GM21619 (cell line): ENCODE data around the gene DNAH8.
"Not testable (repeated sequence)": the region's sequence is repeated elsewhere in the genome, so short reads cannot be mapped to it uniquely, and the experiment has no call there.

ENCODE experiments used
- ATAC-seq: cut with Tn5 transposase; IDR thresholded peaks from one replicate; pipeline ENCODE4 v1.9.1; 2021; ENCODE audit not compliant: unreplicated experiment

Gene DNAH8

DNA sequence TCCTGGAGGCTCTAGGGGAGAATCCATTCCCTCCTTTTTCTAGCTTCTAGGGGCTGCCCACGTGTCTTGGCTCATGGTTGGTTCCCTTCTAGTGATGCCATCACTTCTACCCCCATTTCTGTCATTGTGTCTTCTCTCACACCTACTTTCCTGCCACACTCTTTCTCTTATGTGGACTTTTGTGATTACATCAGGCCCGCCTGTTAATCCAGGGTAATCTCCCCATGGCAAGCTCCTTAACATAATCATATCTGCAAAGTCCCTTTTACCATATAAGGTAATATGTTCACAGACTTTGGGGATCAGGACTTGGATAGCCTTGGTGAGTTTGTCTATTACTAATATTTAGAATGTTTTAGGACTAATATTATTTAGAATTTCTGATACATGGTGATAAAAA, 111.9 kb downstream of the DNAH8 start:
- no peak for ATAC-seq

DNA sequence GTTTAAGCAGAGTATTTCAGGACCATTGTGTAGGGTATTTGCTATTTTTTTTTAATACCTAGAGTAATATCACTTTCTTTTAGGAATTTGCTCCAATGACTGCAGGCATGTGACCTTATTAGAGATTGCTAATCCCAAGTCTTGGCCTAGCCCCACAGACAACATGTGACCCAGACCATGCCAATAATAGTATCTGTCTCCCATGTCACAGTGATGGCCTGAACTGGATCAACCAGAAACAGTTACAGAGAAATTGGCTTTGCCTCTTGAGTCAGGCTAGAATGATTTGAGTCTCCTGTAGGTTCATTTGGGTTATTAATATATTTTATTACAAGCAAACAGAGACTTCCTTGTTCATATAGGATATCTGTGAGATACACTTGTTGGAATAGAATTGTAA, 116.8 kb downstream of the DNAH8 start:
- no peak for ATAC-seq

DNA sequence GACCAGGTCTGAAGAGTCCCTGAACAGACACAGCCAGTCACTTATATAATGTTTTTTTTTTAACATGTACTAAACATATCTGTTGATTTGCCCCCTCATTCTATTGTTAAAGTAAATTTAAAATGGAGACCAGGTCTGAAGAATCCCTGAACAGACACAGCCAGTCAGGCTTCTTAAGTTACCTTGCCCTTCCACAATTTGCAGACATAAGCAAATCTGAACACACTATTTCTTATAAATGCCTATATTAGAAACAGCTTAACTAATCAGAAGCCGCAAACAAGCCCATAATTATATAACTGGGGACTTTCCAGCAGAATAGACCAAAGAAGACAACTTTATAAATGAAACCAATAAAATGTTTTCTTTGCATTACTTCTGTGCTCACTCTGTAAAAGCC, 118.2 kb downstream of the DNAH8 start:
- ATAC-seq, result no peak

DNA sequence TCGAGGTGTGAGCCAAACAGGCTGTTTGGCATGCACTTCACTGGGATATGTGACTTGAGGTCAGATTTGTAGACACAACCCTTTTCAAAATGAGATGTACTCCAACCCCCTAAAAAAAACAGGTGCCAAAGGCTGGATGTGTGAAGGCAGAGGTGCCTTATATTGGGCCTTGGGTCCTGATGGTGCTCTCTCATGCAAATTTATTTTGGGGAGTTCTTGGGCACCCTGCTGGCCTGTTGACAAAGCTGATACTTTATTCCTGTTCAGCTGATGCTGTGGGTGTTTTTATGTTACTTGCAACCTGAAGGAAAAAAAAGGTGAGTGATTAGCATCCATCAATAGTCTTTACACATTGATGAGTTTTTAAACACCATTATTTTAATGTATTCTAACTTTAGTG, 121.5 kb downstream of the DNAH8 start:
- ATAC-seq, result no peak

DNA sequence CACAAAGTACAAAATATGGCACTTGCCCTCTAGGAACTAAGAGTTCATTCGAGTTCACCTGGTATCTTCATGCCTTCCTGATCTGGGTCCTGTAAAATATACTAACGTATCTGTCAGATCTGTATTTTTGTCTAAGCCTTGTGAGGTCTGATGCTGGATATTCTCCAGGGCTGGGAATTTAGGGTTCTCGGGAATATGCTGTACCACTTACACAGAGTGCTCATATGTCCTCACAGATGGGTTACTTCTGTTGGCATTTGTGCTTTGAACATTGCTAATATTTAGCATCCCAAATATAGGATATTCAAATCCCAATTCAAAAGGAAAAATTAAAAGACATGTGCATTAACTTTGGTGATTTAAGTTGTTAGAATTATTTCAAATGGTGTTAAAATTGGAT, 122.0 kb downstream of the DNAH8 start:
- ATAC-seq, result no peak

DNA sequence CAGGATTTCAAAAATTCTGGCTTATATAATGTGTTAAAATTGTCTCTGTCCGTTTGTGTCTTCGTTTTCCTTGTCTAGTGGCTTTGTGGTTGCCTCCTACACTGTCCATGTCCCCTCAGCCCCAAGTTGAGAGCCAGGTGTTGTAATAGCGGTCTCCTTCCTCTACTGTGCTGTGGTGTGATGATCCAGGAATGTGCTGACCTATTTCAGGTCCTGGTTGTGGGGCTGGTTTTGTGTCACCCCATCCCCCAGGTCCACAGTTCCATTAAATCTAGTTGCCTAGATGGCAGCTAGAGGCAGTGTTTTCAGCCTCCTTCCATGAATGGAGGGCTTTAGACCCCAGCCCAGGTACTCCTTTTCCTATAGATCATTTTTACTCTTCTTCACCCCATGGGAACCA, 128.7 kb downstream of the DNAH8 start:
- no peak for ATAC-seq

DNA sequence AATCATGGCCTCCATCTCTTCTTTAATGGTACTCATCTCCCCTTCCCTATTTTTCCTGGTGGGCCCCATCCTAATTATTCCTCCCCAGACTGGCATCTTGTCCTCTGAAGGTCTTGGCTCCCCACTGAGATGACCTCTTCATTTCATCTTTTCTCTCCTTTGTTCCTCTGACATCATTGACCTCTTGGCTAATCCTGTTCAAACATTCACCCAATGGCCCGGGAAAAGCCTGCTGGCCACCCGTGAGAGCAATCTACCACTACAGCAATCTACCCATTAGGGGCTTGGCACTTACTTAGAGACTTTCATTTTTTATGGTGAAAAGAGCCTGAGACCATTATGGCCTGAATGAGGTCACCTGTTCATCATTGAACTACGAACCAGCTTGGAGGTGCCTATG, 130.8 kb downstream of the DNAH8 start:
- no peak for ATAC-seq

DNA sequence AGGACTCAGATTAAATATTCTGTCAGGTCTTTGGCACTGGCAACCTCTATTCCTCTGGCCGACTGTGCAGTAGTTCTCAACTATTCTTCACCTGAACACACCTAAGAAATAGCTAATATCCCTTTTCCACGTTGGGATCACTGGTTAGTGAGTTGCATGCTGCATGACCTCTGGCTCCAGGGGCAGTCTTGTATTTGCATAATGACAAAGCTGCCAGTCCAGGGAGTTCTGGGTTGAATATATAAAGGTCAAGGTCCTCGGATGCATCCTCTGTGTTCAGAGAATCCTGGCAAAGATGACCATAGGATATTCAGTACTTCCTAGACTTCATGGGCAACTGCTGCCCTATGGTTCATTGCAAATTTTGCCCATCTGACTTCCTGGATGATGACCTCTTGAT, 131.2 kb downstream of the DNAH8 start:
- no peak for ATAC-seq

DNA sequence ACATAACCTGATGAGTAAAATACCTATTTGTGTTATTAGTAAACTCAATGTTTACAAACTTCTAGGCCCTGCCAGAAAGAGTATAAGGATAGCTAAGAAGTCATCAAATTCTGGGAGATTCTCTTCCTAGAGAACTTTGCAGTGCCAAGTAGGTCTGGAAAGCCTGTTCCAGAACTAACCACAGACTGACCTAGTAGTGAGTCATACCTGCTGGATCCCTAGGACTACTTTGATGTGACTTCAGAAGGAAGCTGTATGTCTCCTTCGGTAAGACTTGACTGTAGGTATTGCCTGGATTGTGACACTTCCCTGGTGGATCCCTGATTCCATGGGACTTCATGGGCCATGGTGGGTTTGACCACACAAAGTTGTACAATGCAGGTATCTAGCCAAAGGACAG, 131.7 kb downstream of the DNAH8 start:
- no peak for ATAC-seq

DNA sequence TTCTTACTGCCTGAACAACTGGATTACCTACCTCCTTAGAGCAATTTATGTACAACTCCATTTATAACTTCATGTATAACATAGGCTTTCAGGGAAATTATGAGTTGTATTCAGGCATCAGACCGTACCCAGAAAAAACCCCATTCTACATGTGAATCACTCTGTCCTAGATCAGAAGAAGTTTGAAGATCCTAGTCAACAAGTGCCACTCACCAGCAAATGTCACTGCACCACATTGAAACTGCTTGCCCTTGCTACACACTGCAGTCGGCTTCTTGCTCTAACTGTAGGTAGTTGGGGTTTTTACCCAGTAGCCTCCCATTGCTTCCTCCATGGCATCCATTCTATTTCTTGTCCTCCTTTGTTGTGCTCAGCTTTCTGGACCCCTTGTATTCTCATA, 132.4 kb downstream of the DNAH8 start:
- no peak for ATAC-seq

DNA sequence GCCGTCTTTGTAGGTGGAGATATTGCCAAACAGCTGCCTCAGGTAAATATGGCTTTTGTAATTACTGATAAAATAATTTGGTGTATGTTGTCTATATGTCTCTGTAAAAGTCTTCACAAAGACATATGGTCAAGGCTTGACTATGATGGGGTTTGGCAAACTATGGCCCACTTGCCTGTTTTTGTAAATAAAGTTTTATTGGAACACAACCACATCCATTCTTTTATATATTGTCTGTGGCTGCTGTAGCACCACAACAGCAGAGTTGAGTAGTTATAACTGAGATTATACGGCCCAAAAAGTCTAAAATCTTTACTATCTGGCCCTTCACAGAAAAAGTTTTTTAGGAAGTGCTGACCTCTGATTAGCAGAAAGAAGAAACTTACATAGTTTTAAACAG, 133.6 kb downstream of the DNAH8 start:
- no peak for ATAC-seq

DNA sequence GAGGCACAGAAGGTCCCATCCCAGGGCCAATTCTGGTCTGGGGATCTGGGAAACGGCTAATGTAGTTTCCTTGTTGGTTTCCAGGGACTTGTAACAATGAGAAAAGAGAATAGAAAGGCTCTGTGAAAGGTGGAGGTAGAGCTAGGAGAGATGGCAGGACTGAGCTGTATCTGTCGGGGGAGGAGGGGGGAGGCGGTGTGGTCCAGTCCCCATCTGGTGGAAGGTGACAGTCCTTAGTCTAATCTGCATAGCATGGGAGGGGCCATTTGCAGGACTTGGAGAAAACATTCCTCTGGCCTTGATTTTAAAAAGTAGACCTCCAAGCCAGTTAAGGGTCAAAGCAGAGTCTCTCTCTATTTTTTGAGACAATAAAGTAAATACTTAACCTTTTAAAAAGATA, 137.1 kb downstream of the DNAH8 start:
- no peak for ATAC-seq

DNA sequence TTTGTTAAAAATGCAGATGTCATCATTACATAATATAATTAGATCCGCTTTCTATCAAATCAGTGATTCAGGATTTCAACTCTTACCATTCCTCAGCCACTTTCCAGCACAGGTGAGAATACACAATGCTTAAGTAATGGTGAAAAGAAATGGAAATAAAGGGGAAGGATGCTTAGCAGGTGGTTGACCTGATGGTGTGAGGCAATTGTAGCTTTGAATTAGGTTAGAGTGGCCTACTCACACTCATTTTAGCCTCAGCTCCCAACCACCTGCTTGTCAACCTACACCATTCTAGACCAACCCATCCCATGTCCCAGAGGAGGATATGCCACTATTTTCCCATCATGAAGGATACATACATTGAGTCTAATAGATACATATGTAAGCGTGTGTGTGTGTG, 138.1 kb downstream of the DNAH8 start:
- no peak for ATAC-seq

DNA sequence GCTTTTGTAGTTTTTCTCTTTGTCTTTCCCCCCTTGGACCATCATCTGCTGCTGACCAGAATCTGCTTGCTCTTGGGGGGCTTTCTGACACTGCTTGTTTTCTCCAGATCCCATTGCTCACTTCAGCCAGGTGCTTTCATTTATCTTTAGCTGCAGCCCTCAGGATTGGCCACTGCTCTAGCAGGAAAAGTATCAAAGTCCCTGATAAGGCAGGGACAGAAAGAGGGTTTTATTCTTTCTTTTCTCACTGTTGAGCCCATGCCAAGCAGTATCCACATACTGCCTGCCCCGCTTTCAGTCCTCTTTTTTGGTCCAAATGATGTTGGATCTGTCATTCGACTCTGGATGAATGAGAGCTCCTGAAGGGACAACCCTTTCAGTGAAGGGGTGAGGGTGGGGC, 141.4 kb downstream of the DNAH8 start:
- ATAC-seq, result no peak

DNA sequence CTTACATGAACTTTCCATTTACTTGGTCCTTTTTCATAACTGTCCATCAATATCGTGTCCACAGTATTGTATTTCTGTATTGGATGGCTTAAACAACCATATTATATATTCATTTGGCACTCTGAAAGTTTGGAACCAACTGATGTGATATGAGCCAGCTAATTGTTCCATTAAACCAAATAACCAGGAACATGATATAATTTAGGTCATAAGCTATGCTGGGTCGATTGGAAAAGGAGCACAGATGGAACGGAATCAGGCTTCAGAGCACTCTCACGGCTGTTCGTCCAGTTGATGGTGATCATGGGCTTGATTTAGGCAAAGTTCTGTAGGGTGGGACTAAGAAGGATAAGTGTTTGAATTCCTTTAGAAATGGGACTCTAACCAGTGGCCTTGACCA, 142.7 kb downstream of the DNAH8 start:
- no peak for ATAC-seq

DNA sequence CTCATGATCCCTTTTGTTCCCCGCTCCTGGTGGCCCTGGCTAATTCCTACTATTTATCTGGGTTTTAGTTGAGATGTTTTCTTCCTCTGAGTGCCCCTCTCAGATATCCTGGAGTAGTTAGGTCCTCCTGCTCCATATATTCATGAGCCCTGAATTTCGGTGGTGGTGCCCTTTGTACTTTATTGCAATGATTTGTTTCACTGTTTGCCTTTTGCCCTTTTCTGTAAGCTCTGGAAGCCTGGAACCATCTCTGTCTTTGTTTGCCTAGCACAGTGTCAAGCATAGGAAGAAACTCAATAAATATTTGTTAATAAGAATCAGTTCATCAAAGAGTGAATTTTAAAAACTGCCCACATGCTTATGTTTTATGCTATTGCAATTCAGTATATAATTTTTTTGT, 144.9 kb downstream of the DNAH8 start:
- ATAC-seq, result no peak

DNA sequence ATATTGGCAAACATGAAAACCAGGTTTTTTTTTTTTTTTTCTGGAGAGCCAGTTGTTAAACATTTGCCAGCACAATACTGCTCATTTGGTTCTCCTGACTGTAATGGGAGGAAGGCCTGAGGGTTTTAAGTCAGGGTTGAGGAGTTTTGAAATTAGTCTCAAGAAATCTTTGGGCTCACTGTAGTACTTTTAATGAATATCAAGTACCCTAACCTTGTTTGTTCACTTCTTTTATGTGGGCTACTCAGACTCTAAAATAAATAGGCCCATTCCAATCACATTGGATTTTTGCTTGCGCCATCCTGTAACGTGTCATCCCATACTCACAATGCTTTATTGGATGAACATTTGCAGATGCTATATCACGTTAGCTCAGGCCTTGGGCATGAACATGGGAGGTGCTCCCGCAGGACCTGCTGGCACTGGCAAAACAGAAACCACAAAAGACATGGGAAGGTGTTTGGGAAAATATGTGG, 146.9 kb downstream of the DNAH8 start:
- no peak for ATAC-seq

DNA sequence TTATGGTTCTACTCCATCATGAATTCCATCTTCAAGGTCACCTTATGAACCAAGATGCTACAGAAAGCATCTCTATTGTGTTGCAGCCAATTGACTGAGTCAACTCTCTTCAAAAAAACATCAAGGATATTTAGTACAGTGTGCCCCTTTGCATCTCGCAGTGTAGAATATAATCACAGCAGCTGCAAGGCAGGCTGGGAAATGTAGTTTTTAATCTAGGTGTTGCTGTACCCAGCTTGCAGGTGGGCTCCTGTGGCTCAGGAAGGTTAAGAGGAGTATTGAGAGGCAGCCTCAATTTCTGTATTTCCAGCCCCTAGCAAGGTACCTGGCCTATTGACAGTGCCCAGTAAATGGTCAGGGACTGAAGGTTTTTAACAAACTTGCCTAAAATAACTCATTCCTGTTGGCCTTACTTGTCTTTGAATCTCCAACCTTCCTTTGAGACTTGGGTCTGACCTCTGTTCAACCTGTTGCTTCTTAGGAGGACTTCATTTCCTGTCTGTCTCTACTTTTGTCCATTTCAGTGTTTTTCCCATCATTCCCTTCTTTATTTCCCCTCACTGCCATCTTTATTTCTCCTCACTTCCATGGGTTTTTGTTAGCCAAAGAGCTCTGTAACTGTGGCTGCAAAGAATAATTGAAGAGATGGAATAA, 150.5 kb downstream of the DNAH8 start:
- no peak for ATAC-seq

DNA sequence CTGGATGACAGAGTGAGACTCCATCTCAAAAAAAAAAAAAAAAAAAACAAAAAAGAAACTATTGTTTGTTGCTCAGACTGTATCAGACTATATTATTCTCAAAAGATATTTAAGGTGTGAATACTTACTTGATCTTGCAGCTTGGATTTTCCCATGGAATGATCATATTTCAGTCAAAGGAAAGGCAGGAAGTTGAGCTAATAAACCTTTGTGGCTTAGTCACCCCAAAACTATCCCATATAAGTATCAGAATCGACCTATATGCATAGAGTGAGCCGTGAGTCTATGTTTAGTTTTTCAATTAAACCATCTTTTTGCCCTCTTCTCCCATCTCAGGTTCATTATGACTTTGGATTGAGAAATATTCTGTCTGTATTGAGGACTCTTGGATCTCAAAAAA, 152.6 kb downstream of the DNAH8 start:
- no peak for ATAC-seq

DNA sequence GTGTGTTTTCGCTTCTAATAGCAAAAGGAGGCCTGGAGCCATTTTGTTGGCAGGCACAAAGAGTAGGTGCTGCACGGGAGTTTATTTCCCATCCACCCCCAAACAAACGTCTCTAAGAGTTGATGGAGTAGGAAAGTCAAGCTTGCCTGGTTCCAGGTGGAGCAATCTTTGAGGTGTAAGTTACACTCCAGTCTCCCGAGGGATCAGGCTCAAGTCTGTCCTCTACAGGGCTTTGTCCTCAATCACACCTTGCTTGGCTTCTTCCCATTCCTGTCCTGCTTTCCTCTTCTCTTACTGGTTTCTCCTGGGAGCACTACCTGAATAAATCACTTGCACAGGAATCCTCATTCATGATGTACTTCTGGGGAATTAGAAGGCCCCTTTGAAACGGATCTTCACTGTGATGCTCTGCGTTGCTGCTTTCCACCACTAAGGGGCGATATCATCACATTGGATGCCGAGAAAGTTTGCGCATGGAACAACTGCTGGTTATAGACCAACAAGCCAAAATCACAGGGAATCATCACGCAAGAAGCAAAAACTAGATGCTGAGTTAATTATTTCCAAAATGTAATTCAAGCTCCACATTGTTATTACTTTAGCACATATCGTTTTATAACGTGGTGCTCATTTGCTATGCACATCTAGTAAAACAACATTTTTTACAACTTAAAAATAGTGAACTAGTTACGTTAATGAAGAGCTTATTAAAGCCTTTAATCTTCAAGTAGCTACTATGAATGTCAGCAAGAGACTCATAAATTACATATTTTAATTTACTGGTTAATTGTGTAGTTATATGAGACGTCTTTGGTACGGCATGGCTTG, 156.8 kb downstream of the DNAH8 start:
- ATAC-seq, result no peak

DNA sequence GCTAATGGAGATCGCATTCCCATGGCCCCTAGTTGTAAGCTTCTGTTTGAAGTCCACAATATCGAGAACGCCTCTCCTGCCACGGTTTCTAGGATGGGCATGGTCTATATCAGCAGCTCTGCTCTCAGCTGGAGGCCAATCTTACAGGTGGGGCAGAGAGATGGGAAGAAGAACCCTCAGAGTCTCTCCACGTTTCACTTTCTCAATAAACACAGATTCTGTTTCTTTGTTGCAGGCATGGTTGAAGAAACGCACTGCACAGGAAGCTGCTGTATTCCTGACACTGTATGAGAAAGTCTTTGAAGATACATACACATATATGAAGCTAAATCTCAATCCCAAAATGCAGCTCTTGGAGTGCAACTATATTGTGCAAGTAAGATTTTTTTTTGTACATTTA, 157.9 kb downstream of the DNAH8 start:
- ATAC-seq, result no peak

DNA sequence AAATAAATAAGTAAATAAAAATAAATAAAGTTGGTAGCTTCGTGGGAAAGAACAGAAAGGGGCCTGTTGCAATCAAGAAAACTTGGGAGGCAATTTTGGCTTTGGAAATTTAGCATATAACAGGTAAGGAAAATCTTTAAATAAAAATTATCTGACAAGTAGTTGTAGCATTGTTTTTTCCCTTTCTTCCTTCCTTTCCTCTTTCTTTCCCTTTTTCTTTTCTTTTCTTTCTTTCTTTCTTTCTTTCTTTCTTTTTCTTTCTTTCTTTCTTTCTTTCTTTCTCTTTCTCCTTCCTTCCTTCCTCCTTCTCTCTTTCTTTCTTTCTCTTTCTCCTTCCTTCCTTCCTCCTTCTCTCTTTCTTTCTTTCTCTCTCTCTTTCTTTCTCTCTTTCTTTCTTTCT, 158.7 kb downstream of the DNAH8 start:
- not testable (repeated sequence) for ATAC-seq

DNA sequence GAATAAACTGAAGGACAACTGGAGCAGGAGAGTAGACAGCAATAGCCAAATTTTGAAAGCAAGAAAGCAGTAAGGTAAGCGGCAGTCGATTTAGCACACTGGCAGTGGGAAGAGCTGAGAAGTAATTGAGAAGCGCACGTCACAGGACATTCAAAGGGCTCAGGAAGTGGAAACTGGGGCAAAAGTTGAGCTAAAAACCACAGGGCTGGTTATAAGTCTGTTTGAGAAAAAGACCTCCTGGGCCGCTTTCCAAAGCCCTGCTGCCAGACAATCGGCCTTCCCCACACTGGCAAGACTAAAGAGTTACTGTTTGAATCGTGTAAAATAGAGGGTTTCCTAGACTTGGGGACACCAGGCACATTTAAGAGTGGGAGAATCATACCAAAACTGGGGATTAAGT, 161.4 kb downstream of the DNAH8 start:
- no peak for ATAC-seq
